Trophoblast cell (in vitro differentiated cells and primary cell): ENCODE results near the gene ABCB9.
"Not testable (repeated sequence)": the region's sequence is repeated elsewhere in the genome, so short reads cannot be mapped to it uniquely, and the experiment has no call there.

Source experiments
- DNase-seq, 2 donors: peaks; one replicate each; pipeline ENCODE4 v3.0.0-alpha.2; 2016
- H2AFZ ChIP-seq: 2 replicates; pipeline ENCODE4 v1.6.1; 2013; ENCODE audit warnings: low read length, moderate library complexity, mild to moderate bottlenecking; ENCODE audit not compliant: insufficient read depth, poor library complexity
- H2AK5ac ChIP-seq: 2 replicates; pipeline ENCODE4 v1.6.1; 2013; ENCODE audit warnings: mild to moderate bottlenecking, low read length
- H2BK120ac ChIP-seq: 2 replicates; pipeline ENCODE4 v1.6.1; 2013; ENCODE audit warnings: low read length, mild to moderate bottlenecking, moderate library complexity; ENCODE audit not compliant: insufficient read depth, poor library complexity
- H2BK12ac ChIP-seq: 2 replicates; pipeline ENCODE4 v1.6.1; 2013; ENCODE audit warnings: mild to moderate bottlenecking, low read length, moderate library complexity
- H2BK5ac ChIP-seq: 2 replicates; pipeline ENCODE4 v1.6.1; 2013; ENCODE audit warnings: low read length, low read depth, moderate library complexity, mild to moderate bottlenecking; ENCODE audit not compliant: poor library complexity
- H3K14ac ChIP-seq: 2 replicates; pipeline ENCODE4 v1.6.1; 2013; ENCODE audit warnings: mild to moderate bottlenecking, low read length
- H3K18ac ChIP-seq: 2 replicates; pipeline ENCODE4 v1.6.1; 2013; ENCODE audit warnings: mild to moderate bottlenecking, low read length
- H3K23ac ChIP-seq: 2 replicates; pipeline ENCODE4 v1.6.1; 2013; ENCODE audit warnings: low read length
- H3K27ac ChIP-seq: 2 replicates; pipeline ENCODE4 v1.5.1; 2013; ENCODE audit warnings: low read depth, mild to moderate bottlenecking, inconsistent platforms, low read length, moderate library complexity
- H3K27me3 ChIP-seq: 2 replicates; pipeline ENCODE4 v1.6.1; 2013; ENCODE audit warnings: inconsistent platforms, mild to moderate bottlenecking, low read length, moderate library complexity; ENCODE audit not compliant: insufficient read depth
- H3K36me3 ChIP-seq, 2 experiments: 1 replicate in 1 of 2; 2 replicates in 1 of 2; pipeline ENCODE4 v1.6.1; 2013; ENCODE audit warnings: low read length in 2 of 2, mild to moderate bottlenecking in 2 of 2, moderate library complexity in 1 of 2; ENCODE audit not compliant: insufficient read depth in 2 of 2, control insufficient read depth in 1 of 2
- H3K4ac ChIP-seq: 2 replicates; pipeline ENCODE4 v1.6.1; 2013; ENCODE audit warnings: low read depth, mild to moderate bottlenecking, low read length, moderate library complexity
- H3K4me1 ChIP-seq, 2 experiments: 1 replicate in 1 of 2; 2 replicates in 1 of 2; pipeline ENCODE4 v1.6.1; 2013; ENCODE audit warnings: low read length in 2 of 2, mild to moderate bottlenecking in 2 of 2, moderate library complexity in 1 of 2; ENCODE audit not compliant: insufficient read depth in 2 of 2, control insufficient read depth in 1 of 2
- H3K4me2 ChIP-seq: 2 replicates; pipeline ENCODE4 v1.6.1; 2013; ENCODE audit warnings: inconsistent platforms, mild to moderate bottlenecking, low read length, moderate library complexity
- H3K4me3 ChIP-seq: 2 replicates; pipeline ENCODE4 v1.5.1; 2013; ENCODE audit warnings: mild to moderate bottlenecking, low read depth, low read length, inconsistent platforms
- H3K79me1 ChIP-seq: one replicate; pipeline ENCODE4 v1.6.1; 2013; ENCODE audit warnings: low read length
- H3K79me2 ChIP-seq: 2 replicates; pipeline ENCODE4 v1.6.1; 2013; ENCODE audit warnings: low read length, mild to moderate bottlenecking; ENCODE audit not compliant: control insufficient read depth, insufficient read depth, poor library complexity
- H3K9ac ChIP-seq: 2 replicates; pipeline ENCODE4 v1.6.1; 2013; ENCODE audit warnings: mild to moderate bottlenecking, low read length
- H3K9me3 ChIP-seq: 2 replicates; pipeline ENCODE4 v1.6.1; 2013; ENCODE audit warnings: low read depth, mild to moderate bottlenecking, control low read depth, inconsistent platforms, low read length; ENCODE audit not compliant: insufficient read depth
- H4K12ac ChIP-seq: 2 replicates; pipeline ENCODE4 v1.6.1; 2013; ENCODE audit warnings: low read depth, mild to moderate bottlenecking, low read length, moderate library complexity
- H4K8ac ChIP-seq: 2 replicates; pipeline ENCODE4 v1.6.1; 2013; ENCODE audit warnings: low read depth, mild to moderate bottlenecking, low read length, moderate library complexity
- H4K91ac ChIP-seq: one replicate; pipeline ENCODE4 v1.6.1; 2013; ENCODE audit warnings: low read depth, mild to moderate bottlenecking, low read length, moderate library complexity
- WGBS: extraction: QIAGEN DNeasy Blood & Tissue Kit; methylation state at CpG from one replicate; pipeline ENCODE4 v1.1.7; 2013; ENCODE audit warnings: missing lambda C conversion rate; ENCODE audit not compliant: insufficient read length, insufficient coverage; ENCODE audit errors: extremely low coverage; 5-methylcytosine and 5-hydroxymethylcytosine counted together

ABCB9 gene

GRCh38 chr12:122943196-122943595 is 23.1 kb downstream of the ABCB9 start:
- H3K4me2 ChIP-seq: no peak overlapping the region
- H3K23ac ChIP-seq: no peak overlapping the region
- WGBS: 100% methylated on average over 4 of the region's 13 CpGs

GRCh38 chr12:122942637-122943036 is 23.6 kb downstream of the ABCB9 start:
- Histone ChIP-seq H3K23ac (no peak overlapping the region), H2AFZ (no peak overlapping the region), H3K36me3 (no peaks in the 10 kb centered on the region), H3K27me3 (no peaks in the 10 kb centered on the region), H3K18ac (no peak overlapping the region), H3K27ac (no peak overlapping the region), H3K79me2 (no peaks in the 10 kb centered on the region), H2BK120ac (no peak overlapping the region), H4K91ac (no peak overlapping the region), H3K4me1 (peaks cover 7 to 15% of the 10 kb centered on the region in 2 experiments), H3K9me3 (peaks cover 3% of the 10 kb centered on the region), H3K14ac (no peak overlapping the region), H3K4ac (no peak overlapping the region), H2AK5ac (no peak overlapping the region), H2BK5ac (no peak overlapping the region), H2BK12ac (no peak overlapping the region), H4K12ac (no peak overlapping the region), H3K79me1 (peaks cover 17% of the 10 kb centered on the region), H3K9ac (no peak overlapping the region), H4K8ac (no peak overlapping the region), H3K4me2 (no peak overlapping the region), H3K4me3 (no peak overlapping the region)
- no peak for DNase-seq
- no CpG with 5 or more reads among the region's 2 CpGs for WGBS

More at GRCh38 chr12:122943196-122943595, 23.1 kb downstream of the ABCB9 start:
- Histone ChIP-seq H4K8ac (no peak overlapping the region), H2AFZ (no peak overlapping the region), H3K27ac (no peak overlapping the region), H3K79me2 (no peaks in the 10 kb centered on the region), H2BK120ac (no peak overlapping the region), H3K18ac (no peak overlapping the region), H2BK12ac (no peak overlapping the region), H4K12ac (no peak overlapping the region), H3K9me3 (peaks cover 3% of the 10 kb centered on the region), H3K4ac (no peak overlapping the region), H3K79me1 (peaks cover 17% of the 10 kb centered on the region), H4K91ac (no peak overlapping the region), H3K4me3 (no peak overlapping the region), H3K36me3 (no peaks in the 10 kb centered on the region), H2AK5ac (no peak overlapping the region), H3K4me1 (peaks cover 7 to 16% of the 10 kb centered on the region in 2 experiments), H3K27me3 (no peaks in the 10 kb centered on the region), H3K14ac (no peak overlapping the region), H3K9ac (no peak overlapping the region), H2BK5ac (no peak overlapping the region)
- DNase-seq: no peak

- not testable (repeated sequence) for H3K79me1 ChIP-seq, H4K8ac ChIP-seq, H3K9me3 ChIP-seq, H3K4me2 ChIP-seq, H3K79me2 ChIP-seq, H2BK5ac ChIP-seq, H4K12ac ChIP-seq, H3K27me3 ChIP-seq, H2BK120ac ChIP-seq, H3K23ac ChIP-seq, H3K36me3 ChIP-seq, H2AFZ ChIP-seq, H2BK12ac ChIP-seq, H3K18ac ChIP-seq, H2AK5ac ChIP-seq, H3K4ac ChIP-seq, H3K4me3 ChIP-seq, H3K27ac ChIP-seq, H3K9ac ChIP-seq, H3K14ac ChIP-seq, DNase-seq, H4K91ac ChIP-seq, H3K4me1 ChIP-seq
- no CpG with 5 or more reads among the region's 5 CpGs for WGBS
These were observed 24.9 kb downstream of the ABCB9 start for GRCh38 chr12:122941351-122941750.

DNA sequence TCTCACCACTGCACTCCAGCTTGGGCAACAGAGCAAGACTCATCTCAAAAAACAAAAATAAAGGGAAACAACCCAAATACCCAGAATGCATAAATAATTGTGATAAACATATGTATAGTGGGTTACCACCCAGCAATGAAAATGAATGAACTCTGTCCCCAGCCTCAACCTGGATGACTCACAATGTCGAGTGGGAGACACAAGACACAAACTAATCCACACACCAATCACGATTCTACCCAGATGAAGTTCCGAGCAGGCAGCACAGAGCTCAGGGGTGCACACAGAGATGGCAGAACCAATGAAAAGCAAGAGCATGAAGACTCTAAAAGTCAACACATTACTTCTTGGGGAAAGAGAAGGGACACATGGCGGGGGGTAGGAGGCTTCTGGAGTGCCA is 27.1 kb downstream of the ABCB9 start:
- peaks cover 0 to 3% of the 10 kb centered on the region in 2 experiments for H3K4me1 ChIP-seq
- no peak for DNase-seq
- no peak overlapping the region for H2BK12ac ChIP-seq
- H2BK5ac ChIP-seq: no peak overlapping the region
- H3K18ac ChIP-seq: no peak overlapping the region
- no CpG with 5 or more reads among the region's 4 CpGs for WGBS
- H3K9me3 ChIP-seq: no peaks in the 10 kb centered on the region
- H3K23ac ChIP-seq: no peak overlapping the region
- no peaks in the 10 kb centered on the region for H3K27me3 ChIP-seq
- H3K79me2 ChIP-seq: no peaks in the 10 kb centered on the region
- no peak overlapping the region for H3K4me2 ChIP-seq
- no peaks in the 10 kb centered on the region for H3K36me3 ChIP-seq
- H3K14ac ChIP-seq: no peak overlapping the region
- H3K9ac ChIP-seq: no peak overlapping the region
- no peak overlapping the region for H2AFZ ChIP-seq
- H2BK120ac ChIP-seq: no peak overlapping the region
- no peak overlapping the region for H4K12ac ChIP-seq
- no peak overlapping the region for H3K4me3 ChIP-seq
- no peak overlapping the region for H4K8ac ChIP-seq
- no peaks in the 10 kb centered on the region for H3K79me1 ChIP-seq
- no peak overlapping the region for H4K91ac ChIP-seq
- no peak overlapping the region for H3K4ac ChIP-seq
- no peak overlapping the region for H2AK5ac ChIP-seq
- no peak overlapping the region for H3K27ac ChIP-seq
